Right ventricle myocardium superior (tissue), 1 donor: ENCODE measurements around the gene SSTR1. TPM values are rescaled to one million over a fixed set of nuclear protein-coding genes. Genes with fewer than 3 reads are reported as not detected.

Experiments
- ATAC-seq: fragments of 200-7000 bp; cut with Tn5 transposase; one replicate; pipeline ENCODE4 v1.9.1; 2020; ENCODE audit warnings: mild to moderate bottlenecking; ENCODE audit not compliant: poor library complexity
- DNase-seq: peaks from one replicate; pipeline ENCODE4 v3.0.0-alpha.2; 2020
- intact Hi-C: fragments of 100-400 bp; cut with DNase I; formaldehyde crosslinking; loops from one replicate; pipeline ENCODE4 v1.11.2; 2022
- total RNA-seq: library from RNA; stranded (reverse); fragmentation: NEBNext Ultra II Directional; extraction: Animal tissue kit (Norgen Biotek cat#: 25700); gene quantifications from one replicate; pipeline ENCODE4 v1.2.1, GENCODE V29; 2021
- donor health status: DM: no; HTN: yes; CAD: no; lungs with severe emphysema.

The SSTR1 gene
- total RNA-seq, 1 donor from 2014 or later = 0.43 TPM

DNA sequence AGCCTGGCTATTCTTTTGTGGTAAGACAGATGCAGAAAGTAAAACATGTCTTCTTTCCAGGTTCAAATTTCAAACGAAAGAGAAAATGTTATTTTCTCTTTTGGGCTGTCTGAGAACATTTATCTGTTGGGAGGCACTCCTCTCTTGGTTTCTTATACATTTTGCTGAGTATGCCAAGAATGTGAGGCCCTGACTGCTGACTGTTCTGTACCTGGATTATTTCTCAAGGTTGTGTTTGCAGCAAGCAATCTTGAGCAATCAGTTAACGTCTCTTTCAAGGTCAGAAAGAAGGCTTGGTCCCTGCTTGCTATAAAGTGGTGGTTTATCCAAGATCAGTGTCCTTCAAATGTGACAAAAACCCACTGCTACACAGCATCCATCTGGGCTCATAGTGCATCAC is 9.8 kb downstream of the SSTR1 start:
- ATAC-seq (no peak), DNase-seq (no peak)
- intact Hi-C loops = no loop called here

DNA sequence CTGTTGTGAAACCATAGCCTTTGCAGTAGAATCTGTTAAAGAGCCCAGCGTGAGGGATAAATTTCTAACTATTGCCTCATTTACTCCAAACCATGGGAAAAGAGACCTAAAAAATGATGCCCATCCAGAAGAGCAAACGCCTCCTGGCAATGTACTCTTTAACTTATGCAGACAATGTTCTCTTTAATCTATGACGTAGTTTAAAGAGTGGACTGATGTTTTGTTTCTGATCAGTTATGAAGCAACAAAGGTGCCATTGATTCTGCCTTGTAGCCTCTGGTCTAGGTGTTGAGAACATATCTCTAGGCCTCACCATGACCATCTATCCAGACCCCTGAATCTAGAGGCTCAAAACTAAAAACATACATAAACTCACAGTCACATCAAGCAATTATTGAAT is 13.4 kb downstream of the SSTR1 start:
- intact Hi-C loops = no loop called here

DNA sequence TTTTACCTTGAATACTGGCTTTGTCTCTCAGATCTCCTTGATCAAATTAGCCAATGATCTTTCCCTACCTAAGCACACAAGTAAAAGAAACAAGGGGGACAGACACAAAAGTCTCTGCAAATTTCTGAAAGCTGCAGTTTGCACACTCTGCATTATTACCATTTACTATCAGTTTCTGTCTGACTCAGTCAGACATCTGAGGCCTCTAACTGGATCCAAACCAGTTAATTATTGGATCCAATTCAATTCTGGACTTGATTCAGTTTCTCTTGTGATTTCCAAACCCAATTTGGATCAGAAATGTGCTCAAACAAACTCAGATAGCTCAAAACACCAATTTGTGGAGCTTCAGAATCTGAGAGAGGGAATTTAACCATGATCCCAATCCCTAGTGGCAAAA is 16.6 kb downstream of the SSTR1 start:
- DNase-seq = no peak
- intact Hi-C loops = no loop called here
- no peak for ATAC-seq

More for the DNA sequence above, 13.4 kb downstream of the SSTR1 start:
- ATAC-seq (no peak), DNase-seq (no peak)

DNA sequence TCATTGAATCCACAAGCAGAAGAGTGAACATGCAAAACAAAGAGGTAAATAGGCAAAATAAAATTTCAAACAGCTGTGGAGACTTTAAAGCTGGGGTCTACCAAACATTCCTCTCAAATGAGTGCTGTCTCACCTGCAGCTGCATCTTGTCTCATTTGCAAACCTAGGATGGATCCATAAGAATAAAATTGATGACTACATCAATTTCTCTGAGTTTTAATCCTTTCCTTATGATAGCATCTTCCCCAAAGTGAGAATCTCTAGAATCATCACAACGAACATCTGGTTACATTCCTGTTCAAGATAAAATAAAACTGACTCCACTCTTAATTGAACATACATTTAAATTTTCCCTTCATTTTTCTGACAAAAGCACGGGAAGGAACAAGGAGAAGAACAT is 18.2 kb downstream of the SSTR1 start:
- intact Hi-C loops = no loop called here
- DNase-seq = no peak
- ATAC-seq = no peak

DNA sequence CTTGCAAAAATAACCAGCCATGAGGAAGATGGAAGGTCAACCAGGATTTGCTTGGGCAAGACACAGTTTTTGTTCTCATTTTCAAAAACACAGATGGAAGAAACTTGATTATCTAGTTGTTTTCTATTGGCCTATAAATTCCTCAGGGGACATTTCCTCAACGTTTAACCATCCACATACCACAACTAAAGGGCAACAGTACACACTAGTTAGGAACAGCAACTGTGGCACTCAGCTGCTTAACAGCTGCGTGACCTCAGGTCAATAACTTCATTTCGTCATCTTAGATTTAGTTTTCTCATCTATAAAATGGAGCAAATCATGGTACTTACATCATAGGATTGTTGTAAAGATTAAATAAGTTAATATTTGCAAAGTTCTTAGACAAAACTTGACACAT is 18.7 kb downstream of the SSTR1 start:
- intact Hi-C loops = no loop called here
- no peak for ATAC-seq
- no peak for DNase-seq

DNA sequence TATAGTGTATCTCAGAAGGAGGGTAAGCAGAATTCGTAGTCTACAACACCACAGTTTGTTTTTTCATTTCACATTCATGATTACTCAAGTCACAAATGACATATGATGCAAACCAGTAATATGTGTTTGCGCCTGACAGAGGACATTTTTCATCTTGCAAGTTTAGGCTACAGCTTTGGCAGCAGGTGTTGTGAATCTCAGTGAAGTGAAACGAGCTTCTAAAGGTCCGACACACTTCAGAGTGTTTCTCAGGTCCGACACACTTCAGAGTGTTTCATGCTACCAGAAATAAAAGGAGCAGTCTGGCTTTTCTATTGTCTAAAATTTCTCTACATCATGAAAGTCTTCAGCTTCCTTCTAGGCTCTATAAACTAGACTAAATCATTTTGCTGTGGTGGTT is 25.5 kb downstream of the SSTR1 start:
- intact Hi-C loops = no loop called here
- DNase-seq (no peak), ATAC-seq (no peak)

DNA sequence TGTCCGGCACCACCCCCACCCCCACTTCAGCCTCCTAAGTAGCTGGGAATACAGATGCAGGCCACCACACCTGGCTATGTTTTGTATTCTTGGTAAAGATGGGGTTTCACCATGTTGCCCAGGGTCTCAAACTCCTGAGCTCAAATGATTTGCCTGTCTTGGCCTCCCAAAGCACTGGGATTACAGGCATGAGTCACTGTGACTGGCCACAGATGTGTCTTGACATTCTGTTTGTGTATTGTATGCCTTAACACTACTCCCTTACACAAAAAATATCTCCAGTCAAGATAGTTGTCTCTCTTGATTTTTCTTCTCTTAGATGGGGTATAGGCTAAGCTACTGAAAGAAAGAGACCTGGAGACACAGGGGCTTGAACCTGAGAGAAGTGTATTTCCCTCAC is 30.6 kb downstream of the SSTR1 start:
- DNase-seq (no peak), ATAC-seq (no peak)
- intact Hi-C loops = no loop called here

DNA sequence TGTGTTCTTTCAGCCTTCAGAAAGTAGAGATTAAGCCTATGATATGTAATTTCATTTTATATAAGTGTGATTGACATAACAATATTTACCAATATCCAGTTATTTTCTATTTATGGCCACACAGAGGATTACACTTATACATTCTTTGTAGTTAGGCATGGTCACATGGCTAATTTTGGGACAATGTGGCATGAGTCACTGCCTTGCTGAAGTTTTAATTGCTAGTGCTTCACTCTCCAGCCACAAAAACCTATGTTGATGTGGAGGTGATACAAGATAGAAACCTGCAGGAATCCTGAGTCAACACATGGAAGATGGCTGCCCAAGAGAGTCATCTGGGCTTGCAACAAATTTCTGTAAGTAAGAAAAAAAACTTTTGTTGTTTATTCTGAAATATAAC is 31.2 kb downstream of the SSTR1 start:
- intact Hi-C loops = no loop called here
- ATAC-seq = no peak

DNA sequence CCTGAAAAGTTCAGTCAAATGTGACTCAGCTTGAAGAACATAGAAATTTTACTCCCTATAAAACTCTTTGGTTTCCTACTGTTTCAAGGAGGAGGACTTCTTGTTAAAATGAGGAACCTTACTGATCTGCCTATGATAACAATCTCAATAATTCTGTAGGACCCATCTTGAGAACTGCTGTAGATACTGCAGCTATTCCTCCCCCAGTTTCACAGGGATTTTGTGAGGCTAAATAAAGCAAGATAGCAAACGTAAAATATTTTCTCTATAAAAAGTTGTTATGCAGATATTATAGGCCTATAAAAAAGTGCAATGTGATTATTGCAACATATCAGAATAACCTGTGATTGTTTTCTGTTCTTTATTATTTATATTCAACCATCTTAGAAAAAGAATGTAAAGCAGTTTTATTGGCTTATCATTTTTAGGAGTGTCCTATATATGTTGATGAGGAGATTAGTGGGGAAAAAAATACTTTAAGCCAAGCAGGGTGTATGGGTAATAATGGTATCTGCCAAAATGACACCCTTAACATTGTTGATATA is 36.1 kb downstream of the SSTR1 start:
- DNase-seq = no peak
- intact Hi-C loops = no loop called here
- no peak for ATAC-seq

More for the DNA sequence above, 31.2 kb downstream of the SSTR1 start:
- DNase-seq = no peak

DNA sequence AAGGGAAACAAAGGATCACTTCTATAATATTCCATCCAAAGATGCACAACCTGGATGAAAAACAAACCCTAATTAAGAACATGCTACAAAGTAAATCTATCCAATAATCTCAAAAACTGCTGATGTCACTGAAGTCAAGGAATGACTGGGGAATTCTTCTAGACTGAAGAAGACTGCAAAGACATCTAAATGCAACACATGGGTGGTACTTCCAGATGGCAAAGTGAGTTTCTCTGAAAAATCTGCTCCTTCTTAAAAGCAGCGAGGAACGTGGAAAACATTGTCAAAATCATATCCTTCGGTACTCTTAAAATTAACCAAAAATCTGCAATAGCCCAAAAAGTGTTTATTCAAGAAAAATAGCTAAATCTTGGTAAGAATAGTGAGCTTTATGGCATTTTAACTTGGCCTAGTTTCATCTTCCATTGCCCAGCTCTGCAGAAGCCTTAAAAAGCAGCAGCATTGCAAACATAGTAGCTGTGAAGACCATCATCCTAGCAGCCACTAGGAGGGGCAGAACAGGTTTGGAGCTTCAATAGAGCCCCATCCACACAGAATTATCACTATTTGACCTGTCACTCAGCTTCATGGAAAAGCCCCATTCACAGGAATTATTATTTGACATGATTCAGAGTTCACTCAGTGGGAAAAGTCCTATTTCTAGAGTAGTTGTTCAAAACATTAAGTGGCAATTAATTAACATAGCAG is 40.8 kb downstream of the SSTR1 start:
- DNase-seq = no peak
- intact Hi-C loops = no loop called here
- ATAC-seq = no peak

DNA sequence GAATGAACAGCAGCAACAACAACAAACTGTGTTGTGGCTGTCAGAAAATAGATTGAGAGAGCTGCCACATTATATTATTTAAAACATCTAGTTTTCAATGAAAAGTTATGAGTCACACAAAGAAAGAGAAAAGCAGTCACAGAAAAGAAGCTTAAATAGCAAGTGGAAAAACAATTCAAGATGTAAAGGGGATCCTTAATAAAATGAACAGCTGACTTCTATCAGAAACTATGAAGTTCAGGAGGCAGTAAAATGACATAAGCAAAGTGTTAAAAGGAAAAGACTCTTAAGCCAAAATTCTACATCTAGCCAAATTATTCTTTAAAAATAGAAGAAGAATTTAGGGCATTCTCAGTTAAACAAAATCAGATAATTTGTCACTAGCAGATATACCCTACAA is 42.6 kb downstream of the SSTR1 start:
- intact Hi-C loops = loop anchor here (10.0 kb wide), 1 partner anchor 114 kb away; no protein-coding TSS in a partner anchor
- ATAC-seq (no peak), DNase-seq (no peak)

DNA sequence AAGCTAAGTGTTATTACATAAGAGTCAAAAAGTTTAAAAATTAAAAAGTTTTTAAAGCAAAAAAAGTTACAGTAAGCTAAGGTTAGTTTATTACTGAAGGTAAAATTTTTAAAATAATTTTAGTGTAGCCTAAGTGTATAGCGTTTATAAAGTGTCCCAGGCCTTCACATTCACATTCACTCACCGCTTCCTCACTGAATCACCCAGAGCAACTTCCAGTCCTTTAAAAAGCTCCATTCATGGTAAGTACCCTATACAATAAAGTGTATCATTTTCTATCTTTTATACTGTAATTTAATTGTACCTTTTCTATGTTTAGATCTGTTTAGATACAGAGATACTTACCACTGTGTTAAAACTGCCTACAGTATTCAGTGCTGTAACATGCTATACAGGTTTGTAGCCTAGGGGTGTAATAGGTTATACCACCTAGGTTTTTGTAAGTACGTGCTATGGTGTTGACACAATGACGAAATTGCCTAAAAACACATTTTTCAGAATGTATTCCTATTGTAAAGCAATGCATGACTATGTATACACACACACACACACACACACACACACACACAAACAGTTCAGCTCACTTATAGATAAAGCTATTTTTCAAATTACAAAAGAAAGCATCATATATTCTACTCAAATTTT is 44.5 kb downstream of the SSTR1 start:
- no peak for ATAC-seq
- no peak for DNase-seq
- intact Hi-C loops = loop anchor here (10.0 kb wide), 1 partner anchor 113 kb away; no protein-coding TSS in a partner anchor

DNA sequence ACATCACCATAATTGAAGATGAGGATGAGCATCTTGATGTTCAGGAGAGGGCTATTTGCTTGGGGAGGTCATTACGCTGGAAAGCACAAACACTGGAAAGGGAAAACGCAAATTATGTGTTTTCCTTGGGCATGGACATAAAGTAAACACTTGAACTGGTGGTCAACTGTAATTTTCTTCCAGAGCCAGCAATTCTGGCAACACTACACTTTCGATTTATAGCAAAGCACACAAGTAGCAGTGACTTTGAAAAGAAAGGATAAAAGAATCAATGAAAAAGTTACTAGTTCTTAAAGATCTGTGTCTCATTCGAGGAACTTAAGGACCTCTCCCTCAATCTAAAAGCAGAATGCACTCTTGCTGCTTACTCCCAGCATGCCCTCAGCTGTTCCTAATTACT is 46.0 kb downstream of the SSTR1 start:
- no peak for DNase-seq
- no peak for ATAC-seq
- intact Hi-C loops = loop anchor here (10.0 kb wide), 1 partner anchor 111 kb away; no protein-coding TSS in a partner anchor

DNA sequence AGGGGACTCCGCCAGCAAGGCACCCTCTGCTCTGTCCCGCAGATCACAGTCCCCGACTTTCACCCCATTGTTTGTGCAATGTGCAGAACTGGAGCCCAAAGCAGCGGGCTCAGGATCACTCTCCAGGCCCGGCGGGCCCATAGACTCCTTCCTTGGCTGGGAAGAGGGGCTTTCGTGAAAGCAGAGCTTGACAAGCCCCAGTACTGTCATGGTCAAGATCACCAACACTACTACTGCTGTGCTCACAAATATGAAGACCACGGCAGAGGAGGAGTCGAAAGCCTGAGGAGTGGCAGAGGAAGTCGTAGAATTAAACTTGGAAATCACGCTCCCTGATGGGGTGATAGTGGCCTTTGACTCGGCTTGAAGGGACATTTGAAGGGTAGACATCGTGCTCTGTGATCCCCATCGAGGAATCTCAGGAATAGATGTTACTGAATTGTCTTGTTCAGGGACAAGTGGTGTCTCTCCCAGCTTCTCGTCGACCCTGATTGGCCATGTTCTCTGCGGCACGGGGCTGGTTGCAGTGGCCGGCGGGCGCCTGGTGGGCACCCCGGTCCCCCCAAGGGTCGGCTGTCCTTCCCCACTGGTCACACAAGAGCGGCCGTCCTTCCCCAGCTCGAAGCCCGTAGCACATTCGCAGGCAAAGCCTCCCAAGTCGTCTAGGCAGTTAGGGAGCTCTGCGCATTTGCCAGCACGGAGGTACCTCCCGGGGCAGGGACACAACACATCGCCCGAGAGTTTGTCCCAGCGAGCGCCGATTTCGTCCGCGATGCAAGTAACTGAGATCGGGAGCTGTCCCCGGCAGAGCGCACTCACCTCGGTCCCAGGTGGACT is 47.1 kb downstream of the SSTR1 start:
- ATAC-seq = no peak
- DNase-seq = peak; percentile 41
- intact Hi-C loops = loop anchor here (10.0 kb wide), 1 partner anchor 110 kb away; no protein-coding TSS in a partner anchor

DNA sequence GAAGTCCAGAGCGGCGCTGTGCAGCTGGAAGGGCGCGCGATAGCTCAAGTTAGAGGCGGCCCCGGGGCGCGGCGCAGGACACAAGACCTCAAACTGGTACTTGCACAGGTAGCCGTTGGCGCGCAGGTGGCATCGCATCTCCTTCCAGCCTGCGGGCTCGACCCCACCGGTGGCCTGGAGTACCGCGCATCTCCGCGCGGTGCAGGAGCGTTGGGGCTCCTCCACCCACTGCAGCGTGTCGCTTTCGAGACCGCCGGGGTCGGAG is 47.6 kb downstream of the SSTR1 start:
- ATAC-seq = peak; percentile 36
- intact Hi-C loops = loop anchor here (10.0 kb wide), 1 partner anchor 109 kb away; no protein-coding TSS in a partner anchor
- peak; percentile 53 for DNase-seq

DNA sequence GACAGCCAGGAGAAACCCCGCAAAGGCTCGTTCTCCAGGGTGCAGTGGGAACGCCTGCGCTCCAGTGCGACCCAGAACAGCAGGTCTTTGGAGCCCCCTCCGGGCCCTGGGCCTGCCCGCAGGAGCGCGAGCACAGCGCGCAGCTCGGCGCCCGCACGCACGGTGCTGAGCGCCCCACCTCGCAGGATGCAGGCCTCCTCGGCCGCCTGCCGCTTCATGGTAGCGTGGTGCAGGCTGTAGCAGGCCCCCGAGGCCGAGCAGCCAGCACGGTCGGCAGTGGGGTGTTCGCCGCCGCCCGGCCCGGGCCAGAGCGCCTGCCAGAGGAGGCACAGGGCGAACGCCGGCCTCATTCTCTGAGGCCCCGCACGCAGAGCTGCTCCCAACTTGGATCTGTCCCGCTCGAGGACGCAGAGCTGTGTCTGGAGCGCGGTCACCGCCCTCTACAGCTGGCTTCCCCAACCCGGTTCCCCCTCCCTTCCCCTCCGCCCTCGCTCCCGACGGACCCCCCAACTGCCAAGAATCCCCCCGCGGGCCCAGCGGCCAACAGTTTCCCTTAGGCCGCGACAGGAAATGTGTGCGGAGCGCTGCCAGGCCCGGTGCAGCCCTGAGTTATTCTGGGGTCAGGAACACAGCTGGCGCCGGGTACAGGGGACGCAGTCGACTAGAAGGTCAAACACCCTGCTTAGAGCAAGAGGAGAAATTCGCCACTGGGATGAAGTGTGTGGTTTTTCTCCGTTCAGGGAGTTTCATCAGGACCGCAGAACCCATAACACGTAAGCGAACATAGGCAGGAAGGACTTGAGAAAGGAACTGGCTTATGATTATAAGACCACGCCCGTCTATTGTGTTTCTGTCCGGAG is 48.2 kb downstream of the SSTR1 start, which contains the start of gene CLEC14A:
Gene CLEC14A (minus strand): TSS at position 421 of the 860 bp plus-strand sequence. CDS start 71 bp downstream, at position 350.
- intact Hi-C loops = loop anchor here (10.0 kb wide), 1 partner anchor 109 kb away; no protein-coding TSS in a partner anchor
- peak; percentile 88 for ATAC-seq
- peak; percentile 87 for DNase-seq

DNA sequence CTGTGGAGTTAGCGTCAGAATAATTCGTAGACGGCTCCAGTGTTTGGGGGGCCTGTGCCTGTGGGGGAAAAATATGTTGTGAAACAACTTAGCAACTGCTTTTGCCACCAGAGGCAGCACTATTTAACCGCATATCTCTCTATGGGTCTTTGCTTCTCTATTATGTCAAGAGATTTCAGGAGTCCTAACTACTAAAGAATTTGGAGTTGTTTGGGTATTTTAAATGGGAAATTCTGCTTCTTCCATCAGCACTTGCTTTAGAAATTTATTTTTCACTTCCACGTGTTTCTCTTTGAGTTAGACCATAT is 48.8 kb downstream of the SSTR1 start:
- DNase-seq (peak; percentile 45), ATAC-seq (peak; percentile 76)
- intact Hi-C loops = loop anchor here (10.0 kb wide), 1 partner anchor 108 kb away; no protein-coding TSS in a partner anchor

DNA sequence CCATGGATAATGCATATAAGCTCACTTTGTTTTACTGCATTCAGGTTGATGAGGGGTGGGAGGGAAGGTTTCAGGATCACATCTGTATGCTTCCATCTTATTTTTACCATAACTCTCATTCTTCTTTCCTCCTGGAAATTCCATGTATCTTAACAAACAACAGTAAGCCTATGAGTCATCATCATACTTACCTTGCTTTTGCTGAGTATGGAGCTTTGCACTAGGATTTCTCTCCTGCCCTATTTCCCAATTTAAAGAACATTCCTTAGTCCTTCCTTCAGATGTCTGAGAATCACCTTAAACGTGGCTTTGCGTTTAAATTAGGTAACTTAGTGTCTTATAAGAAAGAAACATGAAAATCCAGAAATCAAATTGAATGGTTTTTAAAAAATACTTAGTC is 49.8 kb downstream of the SSTR1 start:
- no peak for DNase-seq
- no peak for ATAC-seq
- intact Hi-C loops = loop anchor here (10.0 kb wide), 1 partner anchor 107 kb away; no protein-coding TSS in a partner anchor
